Testis (tissue), 3 donors: ENCODE measurements around the gene BIN2. TPM values are rescaled to one million over a fixed set of nuclear protein-coding genes. Genes with fewer than 3 reads are reported as not detected.

ENCODE experiments used
- DNase-seq: peaks from one replicate; pipeline ENCODE4 v3.0.0-alpha.2; 2019
- H3K27ac ChIP-seq, 2 donors: fragments of 200-600 bp; sonication (generic); one replicate each; pipeline ENCODE4 v1.5.1; 2019
- H3K27me3 ChIP-seq: fragments of 200-600 bp; sonication (generic); one replicate; pipeline ENCODE4 v1.5.1; 2019
- H3K36me3 ChIP-seq: fragments of 200-600 bp; sonication (generic); one replicate; pipeline ENCODE4 v1.5.1; 2017; ENCODE audit warnings: low read depth; ENCODE audit errors: missing control alignments
- H3K4me1 ChIP-seq: fragments of 200-600 bp; sonication (generic); one replicate; pipeline ENCODE4 v1.5.1; 2019
- H3K4me3 ChIP-seq, 2 donors: fragments of 200-600 bp; sonication (generic); one replicate each; pipeline ENCODE4 v1.5.1; 2017 to 2019
- H3K9me3 ChIP-seq: fragments of 200-600 bp; sonication (generic); one replicate; pipeline ENCODE4 v1.5.1; 2017
- CTCF ChIP-seq, 3 experiments: fragments of 450-650 bp in 2 of 3; fragments of 200-600 bp in 1 of 3; sonication (generic) in 1 of 3; IDR thresholded peaks; one replicate each; pipeline ENCODE4 v1.5.1; 2016 to 2019; ENCODE audit warnings: antibody characterized with exemption in 3 of 3, mild to moderate bottlenecking in 2 of 3, moderate library complexity in 1 of 3
- POLR2A ChIP-seq: fragments of 450-650 bp; IDR thresholded peaks from one replicate; pipeline ENCODE4 v1.6.1; 2017; ENCODE audit warnings: antibody characterized with exemption, mild to moderate bottlenecking, moderate library complexity
- WGBS, 2 donors: methylation state at CpG; one replicate each; pipeline ENCODE4 v1.1.5; 2018; 5-methylcytosine and 5-hydroxymethylcytosine counted together
- intact Hi-C: fragments of 100-400 bp; cut with DNase I; formaldehyde crosslinking; loops from one replicate; pipeline ENCODE4 v1.15.1; 2023; ENCODE audit warnings: low total_unique reads
- polyA plus RNA-seq: library from polyadenylated mRNA; stranded (reverse); fragments of 350-450 nt; fragmentation: Illumina TruSeq; extraction: RNeasy Lipid Tissue Mini Kit (QIAGEN cat#74804); gene quantifications from one replicate; pipeline ENCODE4 v1.2.3, GENCODE V29; 2014; ENCODE audit warnings: low read depth, low replicate concordance; ENCODE audit not compliant: insufficient read depth
- total RNA-seq, 2 donors: library from RNA; depleted of rRNA; stranded (reverse); fragments of >200 nt; gene quantifications; one replicate each; pipeline ENCODE4 v1.2.3, GENCODE V29; 2016

BIN2 gene
- total and polyA plus RNA-seq, 3 donors from 2014 or later: 10.9 to 29.6 (median 13.4) TPM

DNA sequence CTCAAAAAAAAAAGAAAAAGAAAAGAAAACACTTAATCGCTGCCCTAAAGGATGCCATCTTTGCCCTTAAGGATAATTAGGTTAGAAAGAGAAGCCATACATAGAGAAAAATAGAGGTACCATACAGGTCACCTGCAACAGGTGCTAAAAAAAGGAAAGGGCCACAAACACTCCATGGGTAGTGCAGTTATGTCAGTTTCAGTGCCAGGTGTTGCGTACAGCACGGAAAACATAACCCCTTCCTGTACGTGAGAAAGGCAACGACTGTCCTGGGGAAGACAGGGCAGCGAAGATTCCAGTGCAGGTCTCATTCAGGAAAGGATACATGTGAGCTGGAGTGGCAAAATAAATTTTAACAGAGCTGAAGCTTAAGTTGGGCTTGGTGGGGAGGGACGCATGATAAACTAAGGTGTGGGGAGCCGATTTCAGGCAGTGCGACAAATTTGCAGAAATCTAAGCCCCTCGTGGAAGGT is 85.9 kb downstream of the BIN2 start:
- H3K27ac ChIP-seq: peak overlapping the region; percentile 99 to 100
- WGBS, 2 donors: 9% methylated on average over 10 of the region's 10 CpGs
- no peaks in the 10 kb centered on the region for H3K9me3 ChIP-seq
- H3K36me3 ChIP-seq: no peaks in the 10 kb centered on the region
- TF ChIP-seq CTCF (IDR thresholded peaks at IDR 0.05) (no peak), POLR2A (no peak)
- no peaks in the 10 kb centered on the region for H3K27me3 ChIP-seq
- no peak for DNase-seq
- intact Hi-C loops: no loop called here
- peak overlapping the region; percentile 99 to 100 for H3K4me3 ChIP-seq
- peaks cover 8% of the 10 kb centered on the region for H3K4me1 ChIP-seq

- Histone ChIP-seq H3K36me3 (no peaks in the 10 kb centered on the region), H3K27me3 (no peaks in the 10 kb centered on the region), H3K4me1 (no peaks in the 10 kb centered on the region), H3K4me3 (no peak overlapping the region), H3K9me3 (no peaks in the 10 kb centered on the region), H3K27ac (no peak overlapping the region)
- DNase-seq: no peak
- intact Hi-C loops: no loop called here
- 57 to 61% methylated on average over 5 of the region's 5 CpGs for WGBS, 2 donors
- TF ChIP-seq POLR2A (no peak), CTCF (IDR thresholded peaks at IDR 0.05) (no peak)
Observed at GRCh38 chr12:51234530-51234929, 89.4 kb downstream of the BIN2 start.

- Histone ChIP-seq H3K4me3 (no peak overlapping the region), H3K9me3 (no peaks in the 10 kb centered on the region), H3K4me1 (no peaks in the 10 kb centered on the region), H3K27ac (no peak overlapping the region), H3K36me3 (no peaks in the 10 kb centered on the region), H3K27me3 (no peaks in the 10 kb centered on the region)
- DNase-seq: no peak
- intact Hi-C loops: no loop called here
- TF ChIP-seq CTCF (IDR thresholded peaks at IDR 0.05) (no peak), POLR2A (no peak)
Observed at GRCh38 chr12:51232642-51233041, 91.3 kb downstream of the BIN2 start.

Other genes with a start within 250 kb of the BIN2 start
- gene CSRNP2, start 240.6 kb downstream of the BIN2 start, total RNA-seq: 10 to 100 TPM; 67.6 to 85.3 TPM
- 74.8 TPM for gene CSRNP2, start 240.6 kb downstream of the BIN2 start, polyA plus RNA-seq
- gene TFCP2, start 151.0 kb downstream of the BIN2 start, total RNA-seq: 10 to 100 TPM; 13.8 to 16.2 TPM
- 17.2 TPM for gene TFCP2, start 151.0 kb downstream of the BIN2 start, polyA plus RNA-seq
- gene POU6F1, start 106.1 kb downstream of the BIN2 start, total RNA-seq: 1 to 10 TPM; 7.5 to 7.6 TPM
- 4.4 TPM for gene POU6F1, start 106.1 kb downstream of the BIN2 start, polyA plus RNA-seq
- 100 to 1,000 TPM; 106 to 176 TPM for gene DAZAP2, start 85.3 kb downstream of the BIN2 start, total RNA-seq
- 226 TPM for gene DAZAP2, start 85.3 kb downstream of the BIN2 start, polyA plus RNA-seq
- 10 to 100 TPM; 12.2 to 13.5 TPM for gene SMAGP, start 53.8 kb downstream of the BIN2 start, total RNA-seq
- gene SMAGP, start 53.8 kb downstream of the BIN2 start, polyA plus RNA-seq: 16.0 TPM
- under 1 TPM in 1 of 2 donors, not detected in 1; 0.50 TPM for gene CELA1, start 22.5 kb upstream of the BIN2 start, total RNA-seq
- gene CELA1, start 22.5 kb upstream of the BIN2 start, polyA plus RNA-seq: not detected
- 1 to 10 TPM; 1.7 to 2.8 TPM for gene GALNT6, start 67.2 kb upstream of the BIN2 start, total RNA-seq
- gene GALNT6, start 67.2 kb upstream of the BIN2 start, polyA plus RNA-seq: 2.8 TPM
- 10 to 100 TPM; 63.7 to 78.6 TPM for gene SLC4A8, start 100.7 kb upstream of the BIN2 start, total RNA-seq
- gene SLC4A8, start 100.7 kb upstream of the BIN2 start, polyA plus RNA-seq: 52.7 TPM